PC-9 (cell line): ENCODE results near the gene DPPA5.

Experiments
- CTCF ChIP-seq: fragments of 200-600 bp; sonication (generic); conservative IDR thresholded peaks from 2 replicates; pipeline ENCODE4 v1.6.1; 2017; ENCODE audit warnings: mixed run types, antibody characterized with exemption, mild to moderate bottlenecking, moderate library complexity
- EZH2 ChIP-seq: fragments of 200-600 bp; sonication (generic); IDR thresholded peaks from 2 replicates; pipeline ENCODE4 v1.8.0; 2017; ENCODE audit warnings: antibody characterized with exemption, low read depth

GRCh38 chr6:73314577-73315492 is 39.2 kb downstream of the DPPA5 start:
- no peak for TF ChIP-seq EZH2
- no peak for TF ChIP-seq CTCF
